OCI-LY7 (cell line): ENCODE data around the gene TCEANC2. TPM values are rescaled to one million over a fixed set of nuclear protein-coding genes. Genes with fewer than 3 reads are reported as not detected.

Source experiments
- BruUV-seq: library from RNA; stranded (reverse); fragments of 400-500 nt; replicated peaks from 2 replicates; lab custom pipeline; 2021; lab: Mats Ljungman, UMichigan
- CTCF ChIA-PET: fragments of 300-600 bp; sonication (Branson Sonifier 250); formaldehyde crosslinking; loops from one replicate; lab custom pipeline; 2022; ENCODE audit warnings: antibody characterized with exemption; ENCODE audit not compliant: unreplicated experiment; lab: Charles Lee
- POLR2A ChIA-PET: fragments of 300-600 bp; sonication (Branson Sonifier 250); formaldehyde crosslinking; loops from one replicate; lab custom pipeline; 2022; ENCODE audit warnings: antibody characterized with exemption; lab: Charles Lee
- DNase-seq: peaks from one replicate; pipeline ENCODE4 v3.0.0-alpha.2; 2015; ENCODE audit warnings: low spot score
- H2AFZ ChIP-seq: fragments of 200-600 bp; sonication (generic), shearing (Covaris generic); 2 replicates; pipeline ENCODE4 v1.6.1; 2014; ENCODE audit warnings: mild to moderate bottlenecking, antibody characterized with exemption, low read length, moderate library complexity
- H3K27ac ChIP-seq: fragments of 200-600 bp; sonication (generic); 2 replicates; pipeline ENCODE4 v1.5.1; 2014; ENCODE audit warnings: mixed run types, low read depth, mild to moderate bottlenecking, moderate library complexity, low read length, inconsistent platforms; ENCODE audit not compliant: poor library complexity, severe bottlenecking
- H3K36me3 ChIP-seq: fragments of 200-600 bp; sonication (generic); 2 replicates; pipeline ENCODE4 v1.6.1; 2014; ENCODE audit warnings: mild to moderate bottlenecking, antibody characterized with exemption, low read length, moderate library complexity, mixed read lengths; ENCODE audit not compliant: insufficient read depth
- H3K4me1 ChIP-seq: fragments of 200-600 bp; sonication (generic); 2 replicates; pipeline ENCODE4 v1.5.1; 2014; ENCODE audit warnings: mild to moderate bottlenecking, low read length; ENCODE audit not compliant: insufficient read depth, poor library complexity, severe bottlenecking
- H3K4me2 ChIP-seq: fragments of 200-600 bp; sonication (generic); 2 replicates; pipeline ENCODE4 v1.6.1; 2014; ENCODE audit warnings: mild to moderate bottlenecking, low read length
- H3K4me3 ChIP-seq: fragments of 200-600 bp; sonication (generic); 2 replicates; pipeline ENCODE4 v1.5.1; 2014; ENCODE audit warnings: mild to moderate bottlenecking, low read depth, low read length; ENCODE audit not compliant: poor library complexity, severe bottlenecking
- H3K79me2 ChIP-seq: fragments of 200-600 bp; sonication (generic); 2 replicates; pipeline ENCODE4 v1.6.1; 2016; ENCODE audit warnings: low read depth, mild to moderate bottlenecking, low read length, moderate library complexity, mixed read lengths; ENCODE audit not compliant: insufficient read depth
- H3K9me2 ChIP-seq: fragments of 200-600 bp; sonication (generic); 2 replicates; pipeline ENCODE4 v1.6.1; 2016; ENCODE audit warnings: mild to moderate bottlenecking, low read length, mixed read lengths; ENCODE audit not compliant: insufficient read depth
- H3K9me3 ChIP-seq: fragments of 200-600 bp; sonication (generic); 2 replicates; pipeline ENCODE4 v1.6.1; 2014; ENCODE audit warnings: mild to moderate bottlenecking, mixed run types, low read length, mixed read lengths
- H4K20me1 ChIP-seq: fragments of 200-600 bp; sonication (generic); 2 replicates; pipeline ENCODE4 v1.6.1; 2014; ENCODE audit warnings: mild to moderate bottlenecking, antibody characterized with exemption, low read length, moderate library complexity, mixed read lengths; ENCODE audit not compliant: insufficient read depth
- EZH2phosphoT487 ChIP-seq: fragments of 200-600 bp; sonication (generic); IDR thresholded peaks from 2 replicates; pipeline ENCODE4 v1.6.1; 2018; ENCODE audit warnings: low read depth, borderline replicate concordance, mild to moderate bottlenecking, mixed run types, antibody characterized with exemption, low read length, moderate library complexity, mixed read lengths
- intact Hi-C: fragments of 100-400 bp; cut with micrococcal nuclease; formaldehyde crosslinking; loops from one replicate; pipeline ENCODE4 v1.10.0; 2022; ENCODE audit not compliant: unreplicated experiment
- total RNA-seq, 2 experiments: library from RNA; depleted of rRNA in 1 of 2; stranded (reverse); fragments of >200 nt in 1 of 2; shearing (Covaris generic) in 1 of 2; gene quantifications; 2 replicates each; pipeline ENCODE4 v1.2.3, GENCODE V29; 2014 to 2022
- TF ChIP-seq, protein P1 (sequence below): fragments of 200-600 bp; sonication (generic); conservative IDR thresholded peaks from 2 replicates; pipeline ENCODE4 v1.5.1; 2014; ENCODE audit warnings: mild to moderate bottlenecking, antibody characterized with exemption, low read length, moderate library complexity, mixed read lengths

The TCEANC2 gene
- total RNA-seq, 2 experiments from 2014 or later: 5.1 to 9.5 TPM

DNA sequence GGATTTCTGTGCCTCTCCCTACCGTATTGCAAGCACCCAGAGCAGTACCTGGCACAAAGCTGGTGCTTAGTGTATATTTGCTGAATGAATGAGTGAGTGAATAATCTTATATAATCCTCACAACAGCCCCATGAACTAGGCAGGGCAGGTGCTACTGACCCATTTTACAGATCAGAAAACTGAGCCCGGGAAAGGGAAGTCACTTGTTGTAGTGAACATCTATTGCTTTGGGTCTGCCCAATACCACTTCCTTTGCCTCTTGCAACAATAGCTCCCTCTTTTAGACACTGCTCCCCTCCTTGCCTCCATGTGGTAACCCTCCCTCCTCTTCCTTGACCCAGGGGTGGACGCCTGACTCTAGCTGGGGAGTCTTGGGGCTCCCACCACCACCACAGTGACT lies 96.3 kb downstream of the TCEANC2 start:
- intact Hi-C loops: no loop called here
- H3K79me2 ChIP-seq: no peaks in the 10 kb centered on the region
- TF ChIP-seq, protein P1, sequence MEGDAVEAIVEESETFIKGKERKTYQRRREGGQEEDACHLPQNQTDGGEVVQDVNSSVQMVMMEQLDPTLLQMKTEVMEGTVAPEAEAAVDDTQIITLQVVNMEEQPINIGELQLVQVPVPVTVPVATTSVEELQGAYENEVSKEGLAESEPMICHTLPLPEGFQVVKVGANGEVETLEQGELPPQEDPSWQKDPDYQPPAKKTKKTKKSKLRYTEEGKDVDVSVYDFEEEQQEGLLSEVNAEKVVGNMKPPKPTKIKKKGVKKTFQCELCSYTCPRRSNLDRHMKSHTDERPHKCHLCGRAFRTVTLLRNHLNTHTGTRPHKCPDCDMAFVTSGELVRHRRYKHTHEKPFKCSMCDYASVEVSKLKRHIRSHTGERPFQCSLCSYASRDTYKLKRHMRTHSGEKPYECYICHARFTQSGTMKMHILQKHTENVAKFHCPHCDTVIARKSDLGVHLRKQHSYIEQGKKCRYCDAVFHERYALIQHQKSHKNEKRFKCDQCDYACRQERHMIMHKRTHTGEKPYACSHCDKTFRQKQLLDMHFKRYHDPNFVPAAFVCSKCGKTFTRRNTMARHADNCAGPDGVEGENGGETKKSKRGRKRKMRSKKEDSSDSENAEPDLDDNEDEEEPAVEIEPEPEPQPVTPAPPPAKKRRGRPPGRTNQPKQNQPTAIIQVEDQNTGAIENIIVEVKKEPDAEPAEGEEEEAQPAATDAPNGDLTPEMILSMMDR: no peak
- no peak for TF ChIP-seq EZH2phosphoT487
- ChIA-PET CTCF (no interaction called here), POLR2A (no interaction called here)
- H3K9me3 ChIP-seq: no peaks in the 10 kb centered on the region
- no peaks in the 10 kb centered on the region for H3K4me1 ChIP-seq
- no peak for DNase-seq
- H3K4me3 ChIP-seq: no peak overlapping the region
- no peaks in the 10 kb centered on the region for H3K36me3 ChIP-seq
- no peak overlapping the region for H2AFZ ChIP-seq
- no peaks in the 10 kb centered on the region for H3K9me2 ChIP-seq
- H3K4me2 ChIP-seq: no peak overlapping the region
- no peak overlapping the region for H3K27ac ChIP-seq
- no TSS peak for BruUV-seq
- H4K20me1 ChIP-seq: no peaks in the 10 kb centered on the region

DNA sequence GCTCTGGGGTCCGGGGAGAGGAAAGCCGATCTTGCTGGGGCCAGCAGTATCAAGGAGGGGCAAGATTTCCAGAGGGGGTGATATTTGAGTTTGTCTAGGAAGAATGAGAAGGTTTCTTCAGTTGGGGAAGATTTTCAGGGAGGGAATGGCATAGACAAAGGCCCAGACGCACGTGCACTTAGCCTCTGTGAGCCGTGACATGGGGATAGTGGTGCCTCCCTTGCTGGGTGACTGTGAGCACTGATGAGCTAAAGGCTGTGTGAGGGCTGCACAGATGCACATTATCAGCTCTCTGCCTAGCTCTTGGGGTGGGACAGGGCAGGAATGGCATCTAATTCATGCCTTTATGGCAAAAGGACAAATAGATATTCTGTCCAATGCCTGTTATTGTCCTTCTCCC lies 97.6 kb downstream of the TCEANC2 start:
- no peaks in the 10 kb centered on the region for H3K9me3 ChIP-seq
- H3K4me3 ChIP-seq: no peak overlapping the region
- TF ChIP-seq, protein P1: no peak
- H3K4me1 ChIP-seq: no peaks in the 10 kb centered on the region
- CTCF ChIA-PET: no interaction called here
- intact Hi-C loops: no loop called here
- H3K27ac ChIP-seq: no peak overlapping the region
- H3K9me2 ChIP-seq: no peaks in the 10 kb centered on the region
- no peak overlapping the region for H2AFZ ChIP-seq
- no peaks in the 10 kb centered on the region for H3K79me2 ChIP-seq
- no TSS peak for BruUV-seq
- H3K36me3 ChIP-seq: no peaks in the 10 kb centered on the region
- POLR2A ChIA-PET: no interaction called here
- H4K20me1 ChIP-seq: no peaks in the 10 kb centered on the region
- no peak overlapping the region for H3K4me2 ChIP-seq
- DNase-seq: no peak

DNA sequence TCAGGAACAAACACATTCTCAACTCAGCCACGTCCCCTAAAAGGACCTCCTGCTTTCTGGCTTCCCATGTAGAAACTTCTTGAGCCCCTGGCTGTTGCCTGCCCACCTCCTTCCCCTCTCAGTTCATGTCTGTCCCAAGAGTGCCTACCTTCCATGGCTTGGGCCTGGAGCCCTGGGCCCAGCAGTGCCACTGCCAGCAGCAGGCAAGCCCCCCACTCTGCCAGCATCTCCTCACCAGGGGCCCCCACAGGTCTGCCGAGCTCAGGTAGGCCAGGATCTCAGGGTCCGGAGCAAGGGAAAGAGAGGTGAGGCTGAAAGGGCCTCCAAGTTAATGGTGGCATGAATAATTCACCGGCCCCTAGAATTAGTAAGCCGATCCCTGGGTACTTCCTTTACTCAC lies 99.3 kb downstream of the TCEANC2 start, which contains the start of gene CDCP2:
Gene CDCP2, minus strand, starts transcription at position 305 of the 400 bp plus-strand sequence. Its CDS starts 78 bp downstream, at position 227.
- CTCF ChIA-PET: no interaction called here
- Histone ChIP-seq H4K20me1 (no peaks in the 10 kb centered on the region), H3K4me1 (no peaks in the 10 kb centered on the region), H3K9me3 (no peaks in the 10 kb centered on the region), H3K79me2 (no peaks in the 10 kb centered on the region), H3K9me2 (no peaks in the 10 kb centered on the region), H3K4me3 (no peak within 1 kb of the TSS), H3K4me2 (no peak within 1 kb of the TSS), H2AFZ (no peak within 1 kb of the TSS), H3K27ac (no peak within 1 kb of the TSS), H3K36me3 (no peaks in the 10 kb centered on the region)
- intact Hi-C loops: no loop called here
- no peak for DNase-seq
- TF ChIP-seq, protein P1: no peak
- TF ChIP-seq EZH2phosphoT487: no peak
- no TSS peak for BruUV-seq
- POLR2A ChIA-PET: no interaction called here
